GM12864 (cell line): ENCODE results near the gene ARFGAP3.

Experiments used
- DNase-seq: peaks from one replicate; pipeline ENCODE4 v3.0.0-alpha.2; 2011; ENCODE audit warnings: low read depth
- H3K4me3 ChIP-seq: 2 replicates; pipeline ENCODE4 v1.5.1; 2011; ENCODE audit warnings: mild to moderate bottlenecking, low read depth, low read length, control low read depth
- TF ChIP-seq, protein P1 (sequence below): IDR thresholded peaks from 2 replicates; pipeline ENCODE4 v1.5.1; 2011; ENCODE audit warnings: low read depth, mild to moderate bottlenecking, moderate library complexity, low read length, control low read depth, inconsistent platforms; ENCODE audit errors: missing control alignments

The ARFGAP3 gene

DNA sequence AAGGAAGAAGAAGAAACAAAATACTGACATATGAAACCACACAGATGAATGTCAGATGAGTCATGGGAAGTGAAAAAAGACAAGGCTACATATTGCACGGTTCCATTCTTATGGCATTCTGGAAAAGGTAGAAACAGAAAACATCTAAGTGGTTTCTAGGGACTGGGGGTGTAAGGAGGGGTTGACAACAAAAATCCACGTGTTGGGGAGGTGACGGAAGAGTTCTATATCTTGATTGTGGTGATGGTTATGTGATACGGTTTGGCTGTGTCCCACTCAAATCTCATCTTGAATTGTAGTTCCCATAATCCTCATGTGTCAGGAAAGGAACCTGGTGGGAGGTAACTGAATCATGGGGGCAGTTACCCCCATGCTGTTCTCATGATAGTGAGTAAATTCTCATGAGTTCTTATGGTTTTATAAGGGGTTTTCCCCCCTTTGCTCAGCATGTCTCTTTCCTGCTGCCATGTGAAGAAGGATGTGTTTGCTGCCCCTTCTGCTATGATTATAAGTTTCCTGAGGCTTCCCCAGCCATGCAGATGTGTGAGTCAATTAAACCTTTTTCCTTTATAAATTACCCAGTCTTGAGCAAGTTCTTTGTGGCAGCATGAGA, 6.4 kb upstream of the ARFGAP3 start:
- TF ChIP-seq, protein P1, sequence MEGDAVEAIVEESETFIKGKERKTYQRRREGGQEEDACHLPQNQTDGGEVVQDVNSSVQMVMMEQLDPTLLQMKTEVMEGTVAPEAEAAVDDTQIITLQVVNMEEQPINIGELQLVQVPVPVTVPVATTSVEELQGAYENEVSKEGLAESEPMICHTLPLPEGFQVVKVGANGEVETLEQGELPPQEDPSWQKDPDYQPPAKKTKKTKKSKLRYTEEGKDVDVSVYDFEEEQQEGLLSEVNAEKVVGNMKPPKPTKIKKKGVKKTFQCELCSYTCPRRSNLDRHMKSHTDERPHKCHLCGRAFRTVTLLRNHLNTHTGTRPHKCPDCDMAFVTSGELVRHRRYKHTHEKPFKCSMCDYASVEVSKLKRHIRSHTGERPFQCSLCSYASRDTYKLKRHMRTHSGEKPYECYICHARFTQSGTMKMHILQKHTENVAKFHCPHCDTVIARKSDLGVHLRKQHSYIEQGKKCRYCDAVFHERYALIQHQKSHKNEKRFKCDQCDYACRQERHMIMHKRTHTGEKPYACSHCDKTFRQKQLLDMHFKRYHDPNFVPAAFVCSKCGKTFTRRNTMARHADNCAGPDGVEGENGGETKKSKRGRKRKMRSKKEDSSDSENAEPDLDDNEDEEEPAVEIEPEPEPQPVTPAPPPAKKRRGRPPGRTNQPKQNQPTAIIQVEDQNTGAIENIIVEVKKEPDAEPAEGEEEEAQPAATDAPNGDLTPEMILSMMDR = no peak
- H3K4me3 ChIP-seq = no peak overlapping the region
- DNase-seq = peak; percentile 67

GRCh38 chr22:42862045-42862734, 5.1 kb upstream of the ARFGAP3 start:
- no peak overlapping the region for H3K4me3 ChIP-seq
- TF ChIP-seq, protein P1 = no peak
- DNase-seq = no peak

DNA sequence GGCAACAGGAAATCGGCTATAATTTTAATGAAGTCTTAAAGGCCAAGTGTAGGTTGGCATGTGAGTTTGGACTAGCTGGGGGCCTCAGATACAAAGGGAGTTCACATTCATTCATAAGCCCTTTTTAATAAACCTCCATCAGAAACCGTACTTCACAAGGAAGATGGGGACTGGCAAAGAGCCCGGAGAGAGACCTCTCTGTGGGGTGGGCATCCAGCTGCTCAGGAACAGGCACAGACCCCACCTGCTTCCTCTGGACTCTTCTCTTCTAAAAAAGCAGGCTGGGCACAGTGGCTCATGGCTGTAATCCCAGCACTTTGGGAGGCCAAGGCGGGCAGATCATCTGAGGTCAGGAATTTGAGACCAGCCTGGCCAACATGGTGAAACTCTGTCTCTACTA, 3.9 kb upstream of the ARFGAP3 start:
- H3K4me3 ChIP-seq = no peak overlapping the region
- no peak for DNase-seq
- TF ChIP-seq, protein P1 = no peak

DNA sequence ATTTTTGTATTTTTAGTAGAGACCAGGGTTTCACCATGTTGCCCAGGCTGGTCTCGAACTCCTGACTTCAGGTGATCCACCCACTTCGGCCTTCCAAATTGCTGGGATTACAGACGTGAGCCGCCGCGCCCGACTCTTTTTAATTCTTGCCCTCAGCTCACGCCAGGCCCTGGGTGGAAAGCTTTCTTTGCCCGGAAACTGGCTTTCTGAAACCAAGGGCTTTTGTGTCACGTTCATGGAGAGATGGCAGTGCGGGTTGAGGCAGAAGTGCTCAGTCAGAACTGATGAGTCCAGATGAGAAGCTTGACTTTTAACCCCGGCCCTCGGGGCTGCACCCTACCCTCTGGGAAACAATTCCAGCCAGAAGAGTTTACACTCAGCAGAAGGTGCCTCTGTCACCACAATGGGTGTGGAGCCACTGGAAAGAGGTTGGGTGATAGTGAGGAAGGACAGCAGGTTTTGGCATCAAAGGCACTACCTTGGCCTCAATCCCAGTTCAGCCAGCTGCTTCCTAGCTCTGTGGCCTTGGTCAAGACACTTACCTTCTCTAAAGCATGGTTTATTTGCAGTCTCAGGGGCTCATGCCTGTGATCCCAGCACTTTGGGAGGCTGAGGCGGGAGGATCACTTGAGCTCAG, 890 bp upstream of the ARFGAP3 start:
- H3K4me3 ChIP-seq = no peak overlapping the region
- TF ChIP-seq, protein P1 = no peak
- no peak for DNase-seq

GRCh38 chr22:42856179-42856864, 751 bp downstream of the ARFGAP3 start:
- no peak for DNase-seq
- TF ChIP-seq, protein P1 = no peak

GRCh38 chr22:42855721-42856120, 1.4 kb downstream of the ARFGAP3 start:
- peak overlapping the region; percentile 86 for H3K4me3 ChIP-seq
- DNase-seq = no peak
- TF ChIP-seq, protein P1 = no peak

More at GRCh38 chr22:42856179-42856864, 751 bp downstream of the ARFGAP3 start:
- peak overlapping the region; percentile 86 for H3K4me3 ChIP-seq
